Measurements from ENCODE around the gene LAMA3.

The LAMA3 gene

GRCh38 chr18:23912356-23912755 is 223.1 kb downstream of the LAMA3 start:
- Histone ChIP-seq H3K4me3 (ENCODE audit: low read length) (no peak overlapping the region), H3K27ac (ENCODE audit: low read length) (no peak overlapping the region), H3K36me3 (ENCODE audit: control insufficient read depth, insufficient read depth, low read length) (no peaks in the 10 kb centered on the region), H3K4me1 (ENCODE audit: control insufficient read depth, insufficient read depth, low read length) (no peaks in the 10 kb centered on the region), H3K9me3 (ENCODE audit: control insufficient read depth, insufficient read depth, low read length) (no peaks in the 10 kb centered on the region), H3K27me3 (ENCODE audit: control insufficient read depth, insufficient read depth, low read length) (no peaks in the 10 kb centered on the region)
- whole genome bisulfite sequencing (ENCODE audit: insufficient coverage, insufficient read length), result no CpG with 5 or more reads among the region's 3 CpGs
- no peak for DNase-seq (ENCODE audit: low read depth, low spot score)

GRCh38 chr18:23916338-23916737 is 227.1 kb downstream of the LAMA3 start:
- no CpG with 5 or more reads among the region's 4 CpGs for WGBS (ENCODE audit: insufficient coverage, insufficient read length)
- H3K4me1 ChIP-seq (ENCODE audit: control insufficient read depth, insufficient read depth, low read length), result 0 out of 2 replicates have a peak, but pooled peaks cover 1% of the 10 kb centered on the region
- DNase-seq (ENCODE audit: low read depth, low spot score), result no peak

GRCh38 chr18:23918395-23919032 is 229.3 kb downstream of the LAMA3 start:
- Histone ChIP-seq H3K4me1 (ENCODE audit: control insufficient read depth, insufficient read depth, low read length) (0 out of 2 replicates have a peak, but pooled peaks cover 1% of the 10 kb centered on the region), H3K9me3 (ENCODE audit: control insufficient read depth, insufficient read depth, low read length) (no peaks in the 10 kb centered on the region), H3K36me3 (ENCODE audit: control insufficient read depth, insufficient read depth, low read length) (no peaks in the 10 kb centered on the region), H3K4me3 (ENCODE audit: low read length) (no peak overlapping the region), H3K27ac (ENCODE audit: low read length) (no peak overlapping the region), H3K27me3 (ENCODE audit: control insufficient read depth, insufficient read depth, low read length) (no peaks in the 10 kb centered on the region)
- DNase-seq (ENCODE audit: low read depth, low spot score), result peak; percentile 84
- no CpG with 5 or more reads among the region's 10 CpGs for WGBS (ENCODE audit: insufficient coverage, insufficient read length)

More at GRCh38 chr18:23916338-23916737, 227.1 kb downstream of the LAMA3 start:
- H3K27ac ChIP-seq (ENCODE audit: low read length), result no peak overlapping the region
- no peak overlapping the region for H3K4me3 ChIP-seq (ENCODE audit: low read length)
- H3K27me3 ChIP-seq (ENCODE audit: control insufficient read depth, insufficient read depth, low read length), result no peaks in the 10 kb centered on the region
- no peaks in the 10 kb centered on the region for H3K36me3 ChIP-seq (ENCODE audit: control insufficient read depth, insufficient read depth, low read length)
- H3K9me3 ChIP-seq (ENCODE audit: control insufficient read depth, insufficient read depth, low read length), result no peaks in the 10 kb centered on the region

DNA sequence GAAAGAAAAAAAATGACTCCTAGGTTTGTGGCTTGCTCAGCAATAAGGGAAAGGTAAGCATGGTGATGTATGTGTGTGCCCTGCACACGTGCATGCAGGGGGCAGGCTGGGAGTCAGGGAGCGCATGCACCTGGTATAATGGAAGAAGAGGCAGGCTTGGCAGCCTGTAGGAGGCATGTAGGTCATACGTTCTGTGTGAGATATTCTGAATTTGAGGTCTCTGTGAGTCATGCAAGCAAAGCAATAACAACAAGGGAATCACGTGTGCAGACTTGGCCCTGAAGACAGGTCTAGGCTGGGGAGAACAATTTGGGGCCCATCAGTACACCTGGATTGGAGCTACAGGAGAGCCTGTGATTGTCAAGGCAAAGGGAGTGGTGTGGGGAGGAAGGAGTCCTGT is 230.8 kb downstream of the LAMA3 start:
- no CpG with 5 or more reads among the region's 4 CpGs for WGBS (ENCODE audit: insufficient coverage, insufficient read length)
- no peak overlapping the region for H3K27ac ChIP-seq (ENCODE audit: low read length)
- H3K4me1 ChIP-seq (ENCODE audit: control insufficient read depth, insufficient read depth, low read length), result 0 out of 2 replicates have a peak, but pooled peaks cover 1% of the 10 kb centered on the region
- H3K27me3 ChIP-seq (ENCODE audit: control insufficient read depth, insufficient read depth, low read length), result no peaks in the 10 kb centered on the region
- no peaks in the 10 kb centered on the region for H3K9me3 ChIP-seq (ENCODE audit: control insufficient read depth, insufficient read depth, low read length)
- H3K36me3 ChIP-seq (ENCODE audit: control insufficient read depth, insufficient read depth, low read length), result no peaks in the 10 kb centered on the region
- H3K4me3 ChIP-seq (ENCODE audit: low read length), result no peak overlapping the region
- no peak for DNase-seq (ENCODE audit: low read depth, low spot score)

GRCh38 chr18:23921716-23922285 is 232.5 kb downstream of the LAMA3 start:
- no peaks in the 10 kb centered on the region for H3K9me3 ChIP-seq (ENCODE audit: control insufficient read depth, insufficient read depth, low read length)
- WGBS (ENCODE audit: insufficient coverage, insufficient read length), result 100% methylated on average over 1 of the region's 12 CpGs
- peak; percentile 25 for DNase-seq (ENCODE audit: low read depth, low spot score)
- no peak overlapping the region for H3K27ac ChIP-seq (ENCODE audit: low read length)
- no peak overlapping the region for H3K4me3 ChIP-seq (ENCODE audit: low read length)
- 0 out of 2 replicates have a peak, but pooled peaks cover 1% of the 10 kb centered on the region for H3K4me1 ChIP-seq (ENCODE audit: control insufficient read depth, insufficient read depth, low read length)
- no peaks in the 10 kb centered on the region for H3K27me3 ChIP-seq (ENCODE audit: control insufficient read depth, insufficient read depth, low read length)
- H3K36me3 ChIP-seq (ENCODE audit: control insufficient read depth, insufficient read depth, low read length), result no peaks in the 10 kb centered on the region

DNA sequence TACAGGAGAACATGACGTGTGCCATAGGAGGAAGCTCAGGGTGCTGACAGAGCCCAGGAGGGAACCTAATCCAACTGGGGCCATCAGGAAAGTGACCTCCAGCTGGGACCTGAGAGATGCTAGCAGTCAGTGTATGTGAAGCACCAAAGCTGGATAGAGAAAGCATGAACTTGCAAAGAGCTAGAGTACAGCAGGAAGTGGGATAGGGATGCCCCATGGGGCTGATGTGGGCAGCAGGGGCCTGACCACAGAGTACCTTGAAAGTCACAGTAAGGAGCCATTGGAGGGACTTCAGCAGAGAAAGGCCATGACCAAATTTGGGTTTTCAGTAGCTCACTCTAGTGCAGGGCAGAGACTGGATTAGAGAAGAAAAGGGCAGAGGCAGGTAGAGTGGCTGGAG is 233.7 kb downstream of the LAMA3 start:
- H3K36me3 ChIP-seq (ENCODE audit: control insufficient read depth, insufficient read depth, low read length), result no peaks in the 10 kb centered on the region

DNA sequence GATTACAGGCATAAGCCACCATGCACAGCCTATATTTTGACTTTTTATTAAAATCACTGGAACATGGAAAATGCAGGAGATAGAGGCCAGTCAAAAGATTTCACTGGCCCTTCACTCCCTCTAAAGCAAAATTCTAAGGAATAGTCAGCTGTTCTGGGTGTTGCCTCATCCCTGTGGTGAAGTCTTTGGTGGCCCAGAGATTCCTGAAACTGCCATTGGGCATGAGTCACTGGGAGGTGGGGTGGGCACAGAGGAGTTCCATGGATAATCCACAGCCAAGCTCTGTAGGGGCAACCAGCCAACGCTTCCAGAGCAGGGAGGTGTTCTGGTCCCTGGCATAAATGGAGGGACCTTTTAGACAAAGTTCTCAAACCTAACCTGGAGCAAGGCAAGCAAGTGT is 235.6 kb downstream of the LAMA3 start:
- WGBS (ENCODE audit: insufficient coverage, insufficient read length), result no CpG with 5 or more reads among the region's 1 CpG
- DNase-seq (ENCODE audit: low read depth, low spot score), result no peak
- Histone ChIP-seq H3K27me3 (ENCODE audit: control insufficient read depth, insufficient read depth, low read length) (no peaks in the 10 kb centered on the region), H3K9me3 (ENCODE audit: control insufficient read depth, insufficient read depth, low read length) (no peaks in the 10 kb centered on the region), H3K27ac (ENCODE audit: low read length) (no peak overlapping the region), H3K36me3 (ENCODE audit: control insufficient read depth, insufficient read depth, low read length) (no peaks in the 10 kb centered on the region), H3K4me3 (ENCODE audit: low read length) (no peak overlapping the region), H3K4me1 (ENCODE audit: control insufficient read depth, insufficient read depth, low read length) (no peaks in the 10 kb centered on the region)

More for the DNA sequence above, 233.7 kb downstream of the LAMA3 start:
- H3K4me3 ChIP-seq (ENCODE audit: low read length), result no peak overlapping the region
- no peak for DNase-seq (ENCODE audit: low read depth, low spot score)
- WGBS (ENCODE audit: insufficient coverage, insufficient read length), result no CpG with 5 or more reads among the region's 1 CpG
- H3K4me1 ChIP-seq (ENCODE audit: control insufficient read depth, insufficient read depth, low read length), result 0 out of 2 replicates have a peak, but pooled peaks cover 1% of the 10 kb centered on the region
- H3K27me3 ChIP-seq (ENCODE audit: control insufficient read depth, insufficient read depth, low read length), result no peaks in the 10 kb centered on the region
- no peak overlapping the region for H3K27ac ChIP-seq (ENCODE audit: low read length)
- no peaks in the 10 kb centered on the region for H3K9me3 ChIP-seq (ENCODE audit: control insufficient read depth, insufficient read depth, low read length)

GRCh38 chr18:23926571-23926970 is 237.3 kb downstream of the LAMA3 start:
- Histone ChIP-seq H3K9me3 (ENCODE audit: control insufficient read depth, insufficient read depth, low read length) (no peaks in the 10 kb centered on the region), H3K36me3 (ENCODE audit: control insufficient read depth, insufficient read depth, low read length) (no peaks in the 10 kb centered on the region), H3K4me1 (ENCODE audit: control insufficient read depth, insufficient read depth, low read length) (no peaks in the 10 kb centered on the region), H3K27ac (ENCODE audit: low read length) (no peak overlapping the region), H3K4me3 (ENCODE audit: low read length) (no peak overlapping the region), H3K27me3 (ENCODE audit: control insufficient read depth, insufficient read depth, low read length) (no peaks in the 10 kb centered on the region)
- WGBS (ENCODE audit: insufficient coverage, insufficient read length), result no CpG with 5 or more reads among the region's 2 CpGs
- no peak for DNase-seq (ENCODE audit: low read depth, low spot score)

DNA sequence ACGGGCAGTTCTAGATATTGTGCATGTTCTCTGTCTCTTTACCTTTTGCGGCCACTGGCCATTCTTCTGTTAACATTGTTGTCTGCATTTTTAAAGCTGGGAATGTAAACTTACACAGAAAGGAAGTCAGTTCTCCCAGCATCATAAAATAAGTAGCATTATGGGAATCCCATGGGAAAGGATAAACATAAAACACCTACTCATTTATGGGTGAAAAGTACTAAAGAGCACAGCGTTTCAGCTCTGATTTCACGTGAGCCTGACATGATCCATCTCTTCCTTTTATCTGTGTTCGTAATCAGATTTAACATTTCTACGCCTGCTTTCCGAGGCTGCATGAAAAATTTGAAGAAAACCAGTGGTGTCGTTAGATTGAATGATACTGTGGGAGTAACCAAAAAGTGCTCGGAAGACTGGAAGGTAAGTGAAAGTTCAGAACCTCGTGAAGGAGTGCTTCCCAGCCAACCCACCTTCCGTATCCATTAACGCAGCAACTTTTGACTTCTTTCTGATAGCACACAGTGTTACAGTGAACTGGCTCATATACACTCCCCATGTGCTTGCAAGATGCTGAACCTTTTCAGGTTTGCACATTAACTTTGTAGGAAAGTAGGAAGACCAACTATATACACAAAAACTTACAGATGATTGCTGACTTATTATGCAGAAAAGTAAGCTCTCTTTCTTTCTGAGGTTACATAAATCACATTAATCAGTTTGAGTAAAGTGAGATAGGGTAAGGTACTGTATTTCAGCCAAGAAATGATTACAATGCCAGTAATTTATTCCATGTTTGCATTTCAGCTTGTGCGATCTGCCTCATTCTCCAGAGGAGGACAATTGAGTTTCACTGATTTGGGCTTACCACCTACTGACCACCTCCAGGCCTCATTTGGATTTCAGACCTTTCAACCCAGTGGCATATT is 238.8 kb downstream of the LAMA3 start:
- H3K9me3 ChIP-seq (ENCODE audit: control insufficient read depth, insufficient read depth, low read length), result no peaks in the 10 kb centered on the region
- no peak overlapping the region for H3K4me3 ChIP-seq (ENCODE audit: low read length)
- H3K27ac ChIP-seq (ENCODE audit: low read length), result no peak overlapping the region
- no peaks in the 10 kb centered on the region for H3K36me3 ChIP-seq (ENCODE audit: control insufficient read depth, insufficient read depth, low read length)
- WGBS (ENCODE audit: insufficient coverage, insufficient read length), result no CpG with 5 or more reads among the region's 13 CpGs
- DNase-seq (ENCODE audit: low read depth, low spot score), result no peak
- H3K4me1 ChIP-seq (ENCODE audit: control insufficient read depth, insufficient read depth, low read length), result no peaks in the 10 kb centered on the region
- no peaks in the 10 kb centered on the region for H3K27me3 ChIP-seq (ENCODE audit: control insufficient read depth, insufficient read depth, low read length)

GRCh38 chr18:23929362-23929930 is 240.2 kb downstream of the LAMA3 start:
- no CpG with 5 or more reads among the region's 5 CpGs for WGBS (ENCODE audit: insufficient coverage, insufficient read length)
- H3K4me3 ChIP-seq (ENCODE audit: low read length), result no peak overlapping the region
- H3K9me3 ChIP-seq (ENCODE audit: control insufficient read depth, insufficient read depth, low read length), result no peaks in the 10 kb centered on the region
- no peaks in the 10 kb centered on the region for H3K36me3 ChIP-seq (ENCODE audit: control insufficient read depth, insufficient read depth, low read length)
- no peak for DNase-seq (ENCODE audit: low read depth, low spot score)
- no peaks in the 10 kb centered on the region for H3K4me1 ChIP-seq (ENCODE audit: control insufficient read depth, insufficient read depth, low read length)
- no peaks in the 10 kb centered on the region for H3K27me3 ChIP-seq (ENCODE audit: control insufficient read depth, insufficient read depth, low read length)
- no peak overlapping the region for H3K27ac ChIP-seq (ENCODE audit: low read length)
